ENCODE measurements around the gene PLAAT1. TPM values are rescaled to one million over a fixed set of nuclear protein-coding genes. Genes with fewer than 3 reads are reported as not detected.

PLAAT1 gene
- total and polyA plus RNA-seq, 10 donors, result 0.38 to 1.5 (median 0.53) TPM; not detected in 6

GRCh38 chr3:193229851-193230420 lies 11.1 kb upstream of the PLAAT1 start:
- TF ChIP-seq CTCF (IDR thresholded peaks at IDR 0.05 in 8 of 11, conservative IDR thresholded peaks at IDR 0.05 in 3 of 11) (no peak), POLR2AphosphoS5 (IDR thresholded peaks at IDR 0.05) (no peak), POLR2A (IDR thresholded peaks at IDR 0.05) (no peak)
- intact Hi-C loops (cut with DNase I; ENCODE audit: low total_unique reads), result no loop called here

GRCh38 chr3:193230610-193231009 lies 10.4 kb upstream of the PLAAT1 start:
- no peak for TF ChIP-seq CTCF (IDR thresholded peaks at IDR 0.05 in 8 of 11, conservative IDR thresholded peaks at IDR 0.05 in 3 of 11)
- TF ChIP-seq POLR2AphosphoS5 (IDR thresholded peaks at IDR 0.05), result no peak
- no peak for TF ChIP-seq POLR2A (IDR thresholded peaks at IDR 0.05)
- peaks cover 0 to 11% (median 0%) of the 10 kb centered on the region in 7 donors for H3K27me3 ChIP-seq (replicated peaks in 1 of 7)
- WGBS, 5 donors, result 81 to 87% (median 86%) methylated on average over 4 of the region's 4 CpGs
- H3K36me3 ChIP-seq, result no peaks in the 10 kb centered on the region
- H3K4me1 ChIP-seq, result no peaks in the 10 kb centered on the region
- DNase-seq, result no peak
- intact Hi-C loops (cut with DNase I; ENCODE audit: low total_unique reads), result no loop called here
- H3K4me3 ChIP-seq, result no peak overlapping the region
- no peaks in the 10 kb centered on the region for H3K9me3 ChIP-seq
- no peak overlapping the region for H3K27ac ChIP-seq

More at GRCh38 chr3:193229851-193230420, 11.1 kb upstream of the PLAAT1 start:
- Histone ChIP-seq H3K4me3 (no peak overlapping the region), H3K27ac (no peak overlapping the region), H3K27me3 (replicated peaks in 1 of 7) (peaks cover 0 to 11% (median 0%) of the 10 kb centered on the region in 7 donors), H3K9me3 (no peaks in the 10 kb centered on the region), H3K4me1 (no peaks in the 10 kb centered on the region), H3K36me3 (no peaks in the 10 kb centered on the region)
- no peak for DNase-seq
- WGBS, 5 donors, result 72 to 86% (median 78%) methylated on average over 4 of the region's 4 CpGs

GRCh38 chr3:193231201-193231600 lies 9.8 kb upstream of the PLAAT1 start:
- Histone ChIP-seq H3K4me1 (no peaks in the 10 kb centered on the region), H3K4me3 (no peak overlapping the region), H3K9me3 (no peaks in the 10 kb centered on the region), H3K27ac (no peak overlapping the region), H3K36me3 (no peaks in the 10 kb centered on the region), H3K27me3 (replicated peaks in 1 of 7) (peaks cover 0 to 11% (median 0%) of the 10 kb centered on the region in 7 donors)
- intact Hi-C loops (cut with DNase I; ENCODE audit: low total_unique reads), result no loop called here
- DNase-seq, result no peak
- TF ChIP-seq POLR2A (IDR thresholded peaks at IDR 0.05) (no peak), POLR2AphosphoS5 (IDR thresholded peaks at IDR 0.05) (no peak), CTCF (IDR thresholded peaks at IDR 0.05 in 8 of 11, conservative IDR thresholded peaks at IDR 0.05 in 3 of 11) (no peak)
- WGBS, 5 donors, result 74 to 90% (median 82%) methylated on average over 6 of the region's 6 CpGs

- Histone ChIP-seq H3K27me3 (replicated peaks in 1 of 7) (peaks cover 0 to 26% (median 10%) of the 10 kb centered on the region in 7 donors), H3K9me3 (no peaks in the 10 kb centered on the region), H3K4me3 (no peak overlapping the region), H3K4me1 (peaks cover 0 to 9% (median 6%) of the 10 kb centered on the region in 6 donors), H3K27ac (no peak overlapping the region), H3K36me3 (no peaks in the 10 kb centered on the region)
- intact Hi-C loops (cut with DNase I; ENCODE audit: low total_unique reads), result no loop called here
- TF ChIP-seq CTCF (IDR thresholded peaks at IDR 0.05 in 8 of 11, conservative IDR thresholded peaks at IDR 0.05 in 3 of 11) (no peak), POLR2AphosphoS5 (IDR thresholded peaks at IDR 0.05) (no peak), POLR2A (IDR thresholded peaks at IDR 0.05) (no peak)
- WGBS, 5 donors, result 65 to 77% (median 70%) methylated on average over 4 of the region's 4 CpGs
- DNase-seq, result no peak
These were observed 4.4 kb upstream of the PLAAT1 start for GRCh38 chr3:193236599-193236998.

All from spleen (tissue), 11 donors.